Naive B cell (primary cell): ENCODE measurements around the gene AOC3. TPM values are rescaled to one million over a fixed set of nuclear protein-coding genes. Genes with fewer than 3 reads are reported as not detected.
"Not testable (repeated sequence)": the region's sequence is repeated elsewhere in the genome, so short reads cannot be mapped to it uniquely, and the experiment has no call there.

Source experiments
- ATAC-seq, 2 donors: fragments of 150-1000 bp; cut with Tn5 transposase; 2 replicates each; pipeline ENCODE4 v1.10.0; 2021; ENCODE audit warnings: low read depth in 2 of 2, mild to moderate bottlenecking in 2 of 2, moderate library complexity in 2 of 2
- DNase-seq: peaks from one replicate; pipeline ENCODE4 v3.0.0; 2022
- H3K27ac Mint-ChIP-seq, 6 donors: one replicate each; pipeline ENCODE4 v1.8.0; 2020 to 2022; ENCODE audit warnings: mild to moderate bottlenecking in 6 of 6, mixed read lengths in 6 of 6, moderate library complexity in 5 of 6, inconsistent platforms in 2 of 6
- H3K27me3 Mint-ChIP-seq, 3 donors: one replicate each; pipeline ENCODE4 v1.8.0; 2021 to 2022; ENCODE audit warnings: mixed read lengths in 3 of 3, mild to moderate bottlenecking in 1 of 3
- H3K36me3 Mint-ChIP-seq, 2 donors: one replicate each; pipeline ENCODE4 v1.8.0; 2020 to 2022; ENCODE audit warnings: mixed read lengths in 2 of 2, inconsistent platforms in 1 of 2, mild to moderate bottlenecking in 1 of 2
- H3K4me1 Mint-ChIP-seq, 3 donors: one replicate each; pipeline ENCODE4 v1.8.0; 2020 to 2022; ENCODE audit warnings: mixed read lengths in 3 of 3, inconsistent platforms in 1 of 3, mild to moderate bottlenecking in 1 of 3, moderate library complexity in 1 of 3
- H3K4me3 Mint-ChIP-seq, 8 donors: one replicate each; pipeline ENCODE4 v1.8.0; 2020 to 2022; ENCODE audit warnings: mild to moderate bottlenecking in 8 of 8, mixed read lengths in 8 of 8, moderate library complexity in 8 of 8, inconsistent platforms in 2 of 8
- H3K9me3 Mint-ChIP-seq, 7 donors: one replicate each; pipeline ENCODE4 v1.8.0; 2020 to 2022; ENCODE audit warnings: mixed read lengths in 7 of 7, mild to moderate bottlenecking in 5 of 7, inconsistent platforms in 2 of 7, moderate library complexity in 1 of 7
- polyA plus RNA-seq, 6 donors: library from polyadenylated mRNA; unstranded; fragments of 300-500 nt; fragmentation: Illumina TruSeq; gene quantifications; one replicate each; pipeline ENCODE4 v1.2.3, GENCODE V29; 2021; ENCODE audit warnings: low read depth in 6 of 6

Gene AOC3
- polyA plus RNA-seq, 6 donors from 2014 or later: not detected

DNA sequence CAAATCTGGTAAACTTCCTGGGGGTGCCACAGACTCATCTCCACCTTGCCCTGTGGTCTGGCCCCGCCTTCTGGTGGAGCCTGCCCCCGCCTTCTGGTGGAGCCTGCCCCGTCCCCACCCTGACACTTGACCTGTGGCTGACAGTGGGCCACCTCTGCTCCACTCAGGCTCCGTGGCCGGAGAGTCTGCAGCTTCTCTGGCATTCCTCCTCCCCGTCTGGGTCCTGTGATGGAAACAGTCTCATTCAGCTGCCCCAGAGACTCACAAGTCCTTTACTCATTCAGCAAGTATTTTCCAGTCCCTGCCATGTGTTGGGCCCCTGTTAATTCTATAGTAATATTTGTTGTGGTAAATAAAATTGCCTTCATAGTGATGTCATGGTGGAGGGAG, 28.6 kb downstream of the AOC3 start:
- no peaks in the 10 kb centered on the region for H3K36me3 Mint-ChIP-seq
- H3K27ac Mint-ChIP-seq: no peak overlapping the region
- DNase-seq (no peak), ATAC-seq (no peak)
- H3K27me3 Mint-ChIP-seq: peaks cover 0 to 41% (median 32%) of the 10 kb centered on the region in 3 donors
- H3K4me1 Mint-ChIP-seq: peaks cover 0 to 3% (median 0%) of the 10 kb centered on the region in 3 donors
- H3K9me3 Mint-ChIP-seq: no peaks in the 10 kb centered on the region
- no peak overlapping the region for H3K4me3 Mint-ChIP-seq

GRCh38 chr17:42880776-42881310, 29.8 kb downstream of the AOC3 start:
- Mint-ChIP-seq H3K36me3 (no peaks in the 10 kb centered on the region), H3K4me1 (peaks cover 0 to 3% (median 0%) of the 10 kb centered on the region in 3 donors), H3K9me3 (no peaks in the 10 kb centered on the region), H3K27ac (peak overlapping the region in 1 of 6 donors; percentile 82), H3K27me3 (peaks cover 0 to 40% (median 32%) of the 10 kb centered on the region in 3 donors), H3K4me3 (no peak overlapping the region)
- no peak for DNase-seq
- no peak for ATAC-seq

DNA sequence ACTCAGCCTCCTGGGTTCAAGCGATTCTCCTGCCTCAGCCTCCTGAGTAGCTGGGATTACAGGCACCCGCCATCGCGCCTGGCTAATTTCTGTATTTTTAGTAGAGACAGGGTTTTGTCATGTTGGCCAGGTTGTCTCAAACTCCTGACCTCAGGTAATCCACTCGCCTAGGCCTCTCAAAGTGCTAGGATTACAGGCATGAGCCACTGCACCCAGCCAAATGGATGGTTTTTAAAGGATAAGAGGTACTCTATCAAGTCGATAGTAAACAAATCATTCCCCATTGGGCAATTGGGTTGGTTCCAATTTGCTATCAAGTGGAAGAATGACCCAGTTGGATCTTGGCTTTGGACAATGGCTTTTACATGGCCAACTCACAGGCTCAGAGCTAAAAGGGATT, 30.7 kb downstream of the AOC3 start:
- H3K9me3 Mint-ChIP-seq: not testable (repeated sequence)

GRCh38 chr17:42882166-42882565, 31.2 kb downstream of the AOC3 start:
- Mint-ChIP-seq H3K27me3 (peaks cover 0 to 42% (median 31%) of the 10 kb centered on the region in 3 donors), H3K27ac (no peak overlapping the region), H3K4me1 (peaks cover 7 to 8% (median 8%) of the 10 kb centered on the region in 3 donors), H3K36me3 (no peaks in the 10 kb centered on the region), H3K4me3 (no peak overlapping the region), H3K9me3 (no peaks in the 10 kb centered on the region)
- no peak for ATAC-seq
- no peak for DNase-seq

More for the DNA sequence above, 30.7 kb downstream of the AOC3 start:
- H3K4me3 Mint-ChIP-seq, H3K36me3 Mint-ChIP-seq, H3K27ac Mint-ChIP-seq, DNase-seq, ATAC-seq, H3K4me1 Mint-ChIP-seq: not testable (repeated sequence)
- peaks cover 0 to 43% (median 33%) of the 10 kb centered on the region in 3 donors for H3K27me3 Mint-ChIP-seq

DNA sequence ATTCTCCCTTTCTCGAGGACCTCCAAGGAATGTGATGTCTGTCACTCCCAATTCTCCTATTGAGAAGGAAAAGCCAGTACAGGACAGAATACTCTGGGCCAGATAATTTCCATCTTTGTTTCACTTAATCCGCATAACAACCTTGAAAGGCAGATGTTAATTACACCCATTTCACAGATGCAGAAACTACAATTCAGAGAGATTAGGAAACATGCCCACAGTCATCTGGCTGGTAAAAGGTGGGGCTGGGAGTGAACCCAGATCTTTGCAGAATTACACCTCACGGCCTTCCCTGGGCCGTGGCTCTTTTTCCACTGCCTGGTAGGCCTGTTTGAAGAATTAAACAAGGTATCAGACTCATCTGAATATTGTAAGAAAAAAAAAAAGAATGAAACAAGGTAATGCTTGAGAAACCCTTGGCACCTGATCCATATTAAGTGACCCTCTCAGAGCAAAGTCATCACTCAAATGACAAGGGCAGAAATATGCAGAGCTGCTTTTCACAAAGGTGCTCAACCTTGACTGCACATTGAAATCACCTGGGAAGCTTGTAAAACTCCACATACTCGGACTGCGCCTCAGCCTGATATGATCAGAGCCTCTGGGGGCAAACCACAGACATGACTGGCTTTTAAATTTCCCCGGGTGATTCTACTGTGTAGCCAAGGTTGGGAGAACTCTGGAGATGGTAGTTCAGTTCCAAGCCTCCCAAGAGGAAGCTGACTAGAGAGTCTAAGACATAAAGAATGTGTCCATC, 33.0 kb downstream of the AOC3 start:
- peak overlapping the region in 1 of 6 donors; percentile 30 for H3K27ac Mint-ChIP-seq
- H3K36me3 Mint-ChIP-seq: no peaks in the 10 kb centered on the region
- H3K9me3 Mint-ChIP-seq: no peaks in the 10 kb centered on the region
- H3K4me1 Mint-ChIP-seq: peaks cover 7 to 8% (median 8%) of the 10 kb centered on the region in 3 donors
- ATAC-seq (no peak), DNase-seq (no peak)
- no peak overlapping the region for H3K4me3 Mint-ChIP-seq
- H3K27me3 Mint-ChIP-seq: peaks cover 0 to 28% (median 16%) of the 10 kb centered on the region in 3 donors

DNA sequence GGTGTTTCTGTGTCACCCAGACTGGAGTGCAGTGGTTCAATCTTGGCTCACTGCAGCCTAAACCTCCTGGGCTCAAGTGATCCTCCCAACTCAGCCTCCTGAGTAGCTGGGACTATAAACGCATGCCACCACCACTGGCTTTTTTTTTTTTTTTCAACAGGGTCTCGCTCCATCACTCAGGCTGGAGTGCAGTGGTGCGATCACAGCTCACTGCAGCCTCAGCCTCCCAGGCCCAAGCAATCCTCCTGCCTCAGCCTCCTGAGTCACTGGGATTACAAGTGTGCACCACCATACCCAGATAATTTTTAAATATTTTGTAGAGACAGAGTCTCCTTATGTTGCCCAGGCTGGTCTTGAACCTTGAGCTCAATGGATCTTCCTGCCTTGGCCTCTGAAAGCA, 34.8 kb downstream of the AOC3 start:
- H3K36me3 Mint-ChIP-seq, H3K9me3 Mint-ChIP-seq, H3K4me1 Mint-ChIP-seq, H3K4me3 Mint-ChIP-seq, ATAC-seq, H3K27ac Mint-ChIP-seq, DNase-seq: not testable (repeated sequence)
- peaks cover 0 to 15% (median 8%) of the 10 kb centered on the region in 3 donors for H3K27me3 Mint-ChIP-seq

GRCh38 chr17:42886283-42887176, 35.5 kb downstream of the AOC3 start:
- Mint-ChIP-seq H3K9me3 (no peaks in the 10 kb centered on the region), H3K36me3 (no peaks in the 10 kb centered on the region), H3K27ac (peak overlapping the region in 1 of 6 donors; percentile 52), H3K4me3 (no peak overlapping the region), H3K27me3 (peaks cover 0 to 16% (median 8%) of the 10 kb centered on the region in 3 donors), H3K4me1 (peaks cover 5 to 8% (median 7%) of the 10 kb centered on the region in 3 donors)
- DNase-seq (no peak), ATAC-seq (no peak)

- H3K27me3 Mint-ChIP-seq: peaks cover 4 to 15% (median 8%) of the 10 kb centered on the region in 3 donors
- no peak for DNase-seq
- H3K4me1 Mint-ChIP-seq: peaks cover 5 to 8% (median 7%) of the 10 kb centered on the region in 3 donors
- H3K27ac Mint-ChIP-seq: no peak overlapping the region
- H3K9me3 Mint-ChIP-seq: no peaks in the 10 kb centered on the region
- ATAC-seq: no peak
- no peak overlapping the region for H3K4me3 Mint-ChIP-seq
- no peaks in the 10 kb centered on the region for H3K36me3 Mint-ChIP-seq
Observed at GRCh38 chr17:42889809-42890208, 38.8 kb downstream of the AOC3 start.

- Mint-ChIP-seq H3K4me1 (peaks cover 0 to 2% (median 0%) of the 10 kb centered on the region in 3 donors), H3K9me3 (no peaks in the 10 kb centered on the region), H3K27me3 (peaks cover 4 to 9% (median 4%) of the 10 kb centered on the region in 3 donors), H3K27ac (no peak overlapping the region), H3K4me3 (no peak overlapping the region), H3K36me3 (no peaks in the 10 kb centered on the region)
- DNase-seq: no peak
- ATAC-seq: no peak
Observed at GRCh38 chr17:42891539-42892152, 40.6 kb downstream of the AOC3 start.

GRCh38 chr17:42893359-42893758, 42.4 kb downstream of the AOC3 start:
- H3K4me3 Mint-ChIP-seq: no peak overlapping the region
- no peak overlapping the region for H3K27ac Mint-ChIP-seq
- peaks cover 4 to 10% (median 7%) of the 10 kb centered on the region in 3 donors for H3K27me3 Mint-ChIP-seq
- no peaks in the 10 kb centered on the region for H3K9me3 Mint-ChIP-seq
- H3K4me1 Mint-ChIP-seq: no peaks in the 10 kb centered on the region
- DNase-seq: no peak
- H3K36me3 Mint-ChIP-seq: no peaks in the 10 kb centered on the region
- ATAC-seq: no peak

- no peaks in the 10 kb centered on the region for H3K9me3 Mint-ChIP-seq
- DNase-seq (no peak), ATAC-seq (no peak)
- H3K27me3 Mint-ChIP-seq: peaks cover 8 to 14% (median 8%) of the 10 kb centered on the region in 3 donors
- H3K36me3 Mint-ChIP-seq: no peaks in the 10 kb centered on the region
- peak overlapping the region in 1 of 8 donors; percentile 22 for H3K4me3 Mint-ChIP-seq
- H3K4me1 Mint-ChIP-seq: no peaks in the 10 kb centered on the region
- H3K27ac Mint-ChIP-seq: peak overlapping the region in 1 of 6 donors; percentile 47
Observed at GRCh38 chr17:42894283-42895184, 43.5 kb downstream of the AOC3 start.

DNA sequence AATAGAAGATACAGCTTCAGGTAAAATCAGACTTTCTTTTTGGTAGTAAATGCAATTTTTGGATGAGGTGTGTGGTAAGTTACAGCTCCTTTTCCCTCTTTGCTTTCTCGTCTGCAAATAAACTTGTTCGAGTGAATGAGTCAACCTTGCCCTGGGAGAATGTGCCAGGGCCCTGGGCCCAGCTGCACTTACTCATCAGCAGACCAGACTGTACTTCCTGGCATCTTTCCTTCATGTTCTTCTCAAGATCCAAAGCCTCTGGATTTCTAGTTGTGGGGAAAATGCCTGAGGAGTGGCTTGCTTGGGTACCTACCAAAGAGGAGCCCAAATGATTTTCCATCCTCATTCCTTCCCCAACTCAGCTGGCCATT, 44.2 kb downstream of the AOC3 start:
- peak overlapping the region in 1 of 6 donors; percentile 21 for H3K27ac Mint-ChIP-seq
- H3K9me3 Mint-ChIP-seq: no peaks in the 10 kb centered on the region
- H3K4me3 Mint-ChIP-seq: no peak overlapping the region
- DNase-seq (no peak), ATAC-seq (no peak)
- peaks cover 8 to 17% (median 8%) of the 10 kb centered on the region in 3 donors for H3K27me3 Mint-ChIP-seq
- H3K36me3 Mint-ChIP-seq: no peaks in the 10 kb centered on the region
- H3K4me1 Mint-ChIP-seq: no peaks in the 10 kb centered on the region
